Heart left ventricle (tissue), 16 donors: ENCODE measurements around the gene PKD2. TPM values are rescaled to one million over a fixed set of nuclear protein-coding genes. Genes with fewer than 3 reads are reported as not detected.

ENCODE experiments used
- ATAC-seq, 4 donors: fragments of 200-7000 bp; cut with Tn5 transposase; one replicate each; pipeline ENCODE4 v1.9.1; 2020 to 2022; ENCODE audit warnings: moderate library complexity in 4 of 4, mild to moderate bottlenecking in 3 of 4, moderate number of reproducible peaks in 1 of 4
- DNase-seq, 5 donors: peaks; one replicate each; pipeline ENCODE4 v3.0.0-alpha.2; 2020
- H3K27ac ChIP-seq, 12 donors: fragments of 200-600 bp; sonication (generic) in 4 of 12; one replicate each; pipeline versions ENCODE4 v1.5.0 to v1.8.0; 2016 to 2022; ENCODE audit warnings: mild to moderate bottlenecking in 2 of 12
- H3K27me3 ChIP-seq, 9 donors: fragments of 200-600 bp; sonication (generic) in 2 of 9; one replicate each; pipeline versions ENCODE4 v1.5.1 to v1.8.0; 2016 to 2022; ENCODE audit warnings: mild to moderate bottlenecking in 3 of 9
- H3K36me3 ChIP-seq, 9 donors: fragments of 200-600 bp; sonication (generic) in 2 of 9; one replicate each; pipeline versions ENCODE4 v1.5.0 to v1.8.0; 2018 to 2022; ENCODE audit warnings: mild to moderate bottlenecking in 2 of 9
- H3K4me1 ChIP-seq, 12 donors: fragments of 200-600 bp; sonication (generic) in 4 of 12; one replicate each; pipeline versions ENCODE4 v1.5.0 to v1.8.0; 2016 to 2022; ENCODE audit warnings: mild to moderate bottlenecking in 3 of 12
- H3K4me3 ChIP-seq, 12 donors: fragments of 200-600 bp; sonication (generic) in 4 of 12; one replicate each; pipeline versions ENCODE4 v1.5.0 to v1.8.0; 2017 to 2022; ENCODE audit warnings: mild to moderate bottlenecking in 9 of 12, moderate library complexity in 4 of 12
- H3K9me3 ChIP-seq, 12 donors: fragments of 200-600 bp; sonication (generic) in 4 of 12; one replicate each; pipeline versions ENCODE4 v1.5.0 to v1.8.0; 2016 to 2022; ENCODE audit warnings: mild to moderate bottlenecking in 1 of 12
- CTCF ChIP-seq, 12 donors: fragments of 200-600 bp; sonication (generic) in 4 of 12; IDR thresholded peaks; one replicate each; pipeline versions ENCODE4 v1.5.0 to v1.8.0; 2018 to 2022; ENCODE audit warnings: antibody characterized with exemption in 12 of 12, mild to moderate bottlenecking in 5 of 12
- POLR2A ChIP-seq, 2 donors: fragments of 450-650 bp; IDR thresholded peaks; one replicate each; pipeline ENCODE4 v1.6.1; 2017; ENCODE audit warnings: antibody characterized with exemption in 2 of 2, mild to moderate bottlenecking in 2 of 2, moderate library complexity in 2 of 2
- WGBS, 4 donors: extraction: QIAGEN DNeasy Blood & Tissue Kit in 2 of 4; methylation state at CpG; one replicate each; pipeline versions ENCODE4 v1.1.5 to v1.1.7; 2013 to 2018; 5-methylcytosine and 5-hydroxymethylcytosine counted together
- intact Hi-C, 10 donors: fragments of 100-400 bp; cut with DNase I; formaldehyde crosslinking; loops; one replicate each; pipeline versions ENCODE4 v1.11.1 to v1.14.2; 2022
- polyA plus RNA-seq, 2 donors: library from polyadenylated mRNA; stranded (reverse); fragments of 200-250 nt; gene quantifications; one replicate each; pipeline ENCODE4 v1.2.3, GENCODE V29; 2013
- total RNA-seq, 9 donors: library from RNA; depleted of rRNA in 2 of 9; stranded (reverse); fragments of >200 nt in 2 of 9; fragmentation: NEBNext Ultra II Directional in 3 of 9; extraction: Animal tissue kit (Norgen Biotek cat#: 25700) in 3 of 9; gene quantifications; one replicate each; pipeline versions ENCODE4 v1.1.0 to v1.2.4, GENCODE V29; 2016 to 2023
- donor health status: ischemic (EF 13 %, LVEDD 7.1; RV severe dilation, severe dysfunction).
- donor health status: healthy with polysubstance abuse.
- donor health status: DM: no; HTN: yes; CAD: no.
- donor health status: DM: no; HTN: no; CAD: no.
- donor health status: ischemic (EF 25% LVEDD 6.9; RV normal size, moderate dysfunction).
- donor health status: ischemic (EF 25% LVEDD 5.7; RV mildly dilated, moderate dysfunction).
- donor health status: healthy.
- donor health status: DM: yes; HTN: yes; CAD: no.
- donor health status: ischemic (EF 35%, LVEDD 5.7; RV mildly dilated, moderate dysfunction).
- donor health status: nonischemic (EF 11% LVEDD 7.7; RV severe dilation, severe dysfunction).
- donor health status: DM: yes; HTN: yes; CAD: no.
- donor health status: PGD.
- donor health status: ischemic (EF 29% LVEDD 5.4; RV normal size, mild dysfunction).
- donor health status: nonischemic (EF 23%, LVEDD 6.1; RV moderate dilation, normal function).

The PKD2 gene
- total and polyA plus RNA-seq, 11 donors, result 6.6 to 26.7 (median 15.1) TPM

DNA sequence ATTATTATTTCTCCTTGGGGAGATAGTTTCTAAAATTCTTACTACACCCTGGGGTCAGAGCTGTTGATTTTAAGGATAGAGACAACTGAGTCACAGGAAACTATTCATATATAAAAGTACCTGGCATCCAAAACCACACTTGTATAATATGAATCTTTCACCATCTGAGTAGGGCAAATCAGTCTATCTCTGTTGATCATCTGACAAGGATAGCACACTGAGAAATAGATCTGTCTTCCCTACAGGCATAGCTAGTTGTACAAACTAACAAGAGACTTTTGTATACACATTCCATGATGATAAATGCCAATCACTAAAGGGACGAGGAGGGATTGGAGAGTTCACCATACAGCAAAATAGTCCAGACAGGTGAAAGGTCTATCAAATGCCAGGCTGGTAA is 30.0 kb downstream of the PKD2 start:
- ATAC-seq (no peak), DNase-seq (no peak)
- Histone ChIP-seq H3K4me1 (peaks cover 0 to 18% (median 3%) of the 10 kb centered on the region in 12 donors), H3K36me3 (peaks cover 0 to 88% (median 66%) of the 10 kb centered on the region in 9 donors), H3K27ac (no peak overlapping the region), H3K27me3 (no peaks in the 10 kb centered on the region), H3K9me3 (no peaks in the 10 kb centered on the region), H3K4me3 (no peak overlapping the region)
- intact Hi-C loops, result loop anchor here in 8 of 10 donors (5.0 to 10.0 kb wide), 4 partner anchors 175 to 487 kb away; partner anchors contain the start of gene PYURF (in 1 of the 8)
- TF ChIP-seq POLR2A (IDR thresholded peaks at IDR 0.05), result no peak
- TF ChIP-seq CTCF (IDR thresholded peaks at IDR 0.05), result no peak
- WGBS, 4 donors, result 83 to 95% (median 88%) methylated on average over 1 of the region's 1 CpG

DNA sequence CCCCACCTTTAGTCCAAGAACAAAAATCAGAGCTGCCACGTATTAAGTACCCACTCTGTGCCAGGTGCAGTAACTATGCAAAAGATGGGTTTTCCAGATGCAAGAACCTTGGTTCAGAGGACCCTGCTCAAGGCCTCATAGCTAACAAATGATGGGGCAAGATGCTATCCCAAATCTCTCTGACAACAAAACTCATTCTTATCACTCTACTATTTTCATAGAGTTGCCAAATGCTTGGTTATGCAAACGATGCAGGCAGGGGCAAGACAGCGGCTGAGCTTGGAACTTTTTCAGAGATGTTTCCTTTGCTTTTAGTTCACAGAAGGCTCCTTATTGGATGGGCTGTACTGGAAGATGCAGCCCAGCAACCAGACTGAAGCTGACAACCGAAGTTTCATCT is 30.5 kb downstream of the PKD2 start:
- Histone ChIP-seq H3K36me3 (peaks cover 0 to 89% (median 66%) of the 10 kb centered on the region in 9 donors), H3K27ac (no peak overlapping the region), H3K4me1 (peaks cover 0 to 23% (median 6%) of the 10 kb centered on the region in 12 donors), H3K27me3 (no peaks in the 10 kb centered on the region), H3K4me3 (no peak overlapping the region), H3K9me3 (no peaks in the 10 kb centered on the region)
- DNase-seq (no peak), ATAC-seq (no peak)
- 85 to 88% (median 86%) methylated on average over 4 of the region's 4 CpGs for WGBS, 4 donors
- TF ChIP-seq CTCF (IDR thresholded peaks at IDR 0.05) (no peak), POLR2A (IDR thresholded peaks at IDR 0.05) (no peak)
- intact Hi-C loops, result loop anchor here in 8 of 10 donors (5.0 to 10.0 kb wide), 4 partner anchors 174 to 487 kb away; partner anchors contain the start of gene PYURF (in 1 of the 8)

- peaks cover 0 to 99% (median 92%) of the 10 kb centered on the region in 9 donors for H3K36me3 ChIP-seq
- 88 to 90% (median 88%) methylated on average over 3 of the region's 3 CpGs for WGBS, 4 donors
- no peak for DNase-seq
- H3K4me1 ChIP-seq, result peaks cover 0 to 29% (median 11%) of the 10 kb centered on the region in 12 donors
- intact Hi-C loops, result no loop called here
- ATAC-seq, result no peak
- TF ChIP-seq CTCF (IDR thresholded peaks at IDR 0.05), result no peak
- no peaks in the 10 kb centered on the region for H3K9me3 ChIP-seq
- H3K4me3 ChIP-seq, result no peak overlapping the region
- no peaks in the 10 kb centered on the region for H3K27me3 ChIP-seq
- no peak overlapping the region for H3K27ac ChIP-seq
Observed at GRCh38 chr4:88040707-88041106, 33.3 kb downstream of the PKD2 start.

DNA sequence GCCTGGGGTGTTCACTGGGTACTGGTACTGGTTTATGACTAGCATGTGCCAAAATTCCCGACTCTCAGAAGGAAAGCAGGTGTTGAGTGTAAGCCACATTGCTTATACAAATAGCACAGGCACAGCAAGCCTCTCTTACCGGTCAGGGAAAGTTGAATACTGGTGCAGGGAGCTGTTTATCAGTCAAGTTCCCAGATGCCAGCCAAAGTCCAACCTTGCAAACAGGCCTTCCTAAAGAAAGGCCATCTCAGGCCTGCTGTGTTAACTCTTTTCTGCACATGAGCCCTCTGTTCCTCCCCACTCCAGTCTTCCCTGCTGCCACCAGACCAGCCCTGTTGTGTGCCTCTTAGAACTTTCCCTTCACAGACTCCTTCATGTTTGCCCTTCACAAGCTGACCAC is 34.2 kb downstream of the PKD2 start:
- Histone ChIP-seq H3K9me3 (no peaks in the 10 kb centered on the region), H3K27ac (no peak overlapping the region), H3K27me3 (no peaks in the 10 kb centered on the region), H3K4me3 (no peak overlapping the region), H3K36me3 (peaks cover 0 to 99% (median 90%) of the 10 kb centered on the region in 9 donors), H3K4me1 (peaks cover 0 to 29% (median 11%) of the 10 kb centered on the region in 12 donors)
- no peak for TF ChIP-seq POLR2A (IDR thresholded peaks at IDR 0.05)
- peak; percentile 36 to 68 (median 48) for ATAC-seq
- intact Hi-C loops, result no loop called here
- DNase-seq, result no peak
- 45 to 77% (median 64%) methylated on average over 2 of the region's 2 CpGs for WGBS, 4 donors

DNA sequence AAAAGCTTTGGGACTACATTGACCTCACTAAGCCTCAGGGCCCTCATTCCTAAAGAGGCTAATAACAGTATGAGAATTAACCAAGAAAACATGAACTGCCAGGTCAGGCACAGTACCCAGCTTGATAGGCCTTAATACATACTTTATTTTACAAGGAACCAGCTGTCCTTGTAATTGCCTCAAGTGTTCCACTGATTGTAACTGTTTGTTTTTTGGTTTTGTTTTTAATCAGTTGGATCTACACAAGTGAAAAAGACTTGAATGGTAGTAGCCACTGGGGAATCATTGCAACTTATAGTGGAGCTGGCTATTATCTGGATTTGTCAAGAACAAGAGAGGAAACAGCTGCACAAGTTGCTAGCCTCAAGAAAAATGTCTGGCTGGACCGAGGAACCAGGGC is 35.6 kb downstream of the PKD2 start:
- Histone ChIP-seq H3K4me3 (no peak overlapping the region), H3K9me3 (no peaks in the 10 kb centered on the region), H3K27me3 (no peaks in the 10 kb centered on the region), H3K4me1 (peaks cover 0 to 29% (median 11%) of the 10 kb centered on the region in 12 donors), H3K36me3 (peaks cover 0 to 99% (median 93%) of the 10 kb centered on the region in 9 donors), H3K27ac (peak overlapping the region in 4 of 12 donors; percentile 5 to 19 (median 9))
- TF ChIP-seq CTCF (IDR thresholded peaks at IDR 0.05), result no peak
- TF ChIP-seq POLR2A (IDR thresholded peaks at IDR 0.05), result no peak
- intact Hi-C loops, result no loop called here
- ATAC-seq (no peak), DNase-seq (no peak)
- 36 to 64% (median 47%) methylated on average over 1 of the region's 1 CpG for WGBS, 4 donors
